Measurements from ENCODE around the gene VGLL4. TPM values are rescaled to one million over a fixed set of nuclear protein-coding genes. Genes with fewer than 3 reads are reported as not detected.

VGLL4 gene
- total RNA-seq, 1 experiment from 2014 or later: 43.0 TPM

GRCh38 chr3:11522398-11522715 is 121.4 kb downstream of the VGLL4 start:
- ATAC-seq (no peak), DNase-seq (ENCODE audit: low spot score) (no peak)
- Mint-ChIP-seq H3K4me3 (no peak overlapping the region), H3K4me1 (peaks cover 8% of the 10 kb centered on the region), H3K9me3 (no peaks in the 10 kb centered on the region), H3K27ac (no peak overlapping the region), H3K27me3 (ENCODE audit: low read depth) (no peaks in the 10 kb centered on the region), H3K36me3 (no peaks in the 10 kb centered on the region)
- TF ChIP-seq NFYB (CRISPR knock-in tag; conservative IDR thresholded peaks at IDR 0.05; ENCODE audit: low read depth) (no peak), RORB (CRISPR knock-in tag; IDR thresholded peaks at IDR 0.05) (no peak), MYBL2 (CRISPR knock-in tag; IDR thresholded peaks at IDR 0.05) (no peak), ATF2 (CRISPR knock-in tag; IDR thresholded peaks at IDR 0.05; ENCODE audit: borderline replicate concordance, low read depth) (no peak), SMAD4 (CRISPR knock-in tag; IDR thresholded peaks at IDR 0.05) (no peak), OVOL2 (CRISPR knock-in tag; IDR thresholded peaks at IDR 0.05; ENCODE audit: borderline replicate concordance) (no peak), ATF1 (CRISPR knock-in tag; IDR thresholded peaks at IDR 0.05) (no peak), SMAD3 (CRISPR knock-in tag; IDR thresholded peaks at IDR 0.05; ENCODE audit: borderline replicate concordance) (no peak), IRF2 (CRISPR knock-in tag; IDR thresholded peaks at IDR 0.05; ENCODE audit: borderline replicate concordance, low read depth) (no peak), CTCF (IDR thresholded peaks at IDR 0.05) (no peak), FOXK1 (CRISPR knock-in tag; IDR thresholded peaks at IDR 0.05) (no peak), ZNF396 (CRISPR knock-in tag; IDR thresholded peaks at IDR 0.05; ENCODE audit: borderline replicate concordance) (no peak), TCF7 (CRISPR knock-in tag; IDR thresholded peaks at IDR 0.05; ENCODE audit: low read depth) (no peak), TP53 (CRISPR knock-in tag; IDR thresholded peaks at IDR 0.05) (no peak), TEAD4 (CRISPR knock-in tag; IDR thresholded peaks at IDR 0.05) (no peak), HMGA2 (CRISPR knock-in tag; IDR thresholded peaks at IDR 0.05) (no peak), JAZF1 (CRISPR knock-in tag; IDR thresholded peaks at IDR 0.05) (no peak)
- TF ChIP-seq, protein P1, sequence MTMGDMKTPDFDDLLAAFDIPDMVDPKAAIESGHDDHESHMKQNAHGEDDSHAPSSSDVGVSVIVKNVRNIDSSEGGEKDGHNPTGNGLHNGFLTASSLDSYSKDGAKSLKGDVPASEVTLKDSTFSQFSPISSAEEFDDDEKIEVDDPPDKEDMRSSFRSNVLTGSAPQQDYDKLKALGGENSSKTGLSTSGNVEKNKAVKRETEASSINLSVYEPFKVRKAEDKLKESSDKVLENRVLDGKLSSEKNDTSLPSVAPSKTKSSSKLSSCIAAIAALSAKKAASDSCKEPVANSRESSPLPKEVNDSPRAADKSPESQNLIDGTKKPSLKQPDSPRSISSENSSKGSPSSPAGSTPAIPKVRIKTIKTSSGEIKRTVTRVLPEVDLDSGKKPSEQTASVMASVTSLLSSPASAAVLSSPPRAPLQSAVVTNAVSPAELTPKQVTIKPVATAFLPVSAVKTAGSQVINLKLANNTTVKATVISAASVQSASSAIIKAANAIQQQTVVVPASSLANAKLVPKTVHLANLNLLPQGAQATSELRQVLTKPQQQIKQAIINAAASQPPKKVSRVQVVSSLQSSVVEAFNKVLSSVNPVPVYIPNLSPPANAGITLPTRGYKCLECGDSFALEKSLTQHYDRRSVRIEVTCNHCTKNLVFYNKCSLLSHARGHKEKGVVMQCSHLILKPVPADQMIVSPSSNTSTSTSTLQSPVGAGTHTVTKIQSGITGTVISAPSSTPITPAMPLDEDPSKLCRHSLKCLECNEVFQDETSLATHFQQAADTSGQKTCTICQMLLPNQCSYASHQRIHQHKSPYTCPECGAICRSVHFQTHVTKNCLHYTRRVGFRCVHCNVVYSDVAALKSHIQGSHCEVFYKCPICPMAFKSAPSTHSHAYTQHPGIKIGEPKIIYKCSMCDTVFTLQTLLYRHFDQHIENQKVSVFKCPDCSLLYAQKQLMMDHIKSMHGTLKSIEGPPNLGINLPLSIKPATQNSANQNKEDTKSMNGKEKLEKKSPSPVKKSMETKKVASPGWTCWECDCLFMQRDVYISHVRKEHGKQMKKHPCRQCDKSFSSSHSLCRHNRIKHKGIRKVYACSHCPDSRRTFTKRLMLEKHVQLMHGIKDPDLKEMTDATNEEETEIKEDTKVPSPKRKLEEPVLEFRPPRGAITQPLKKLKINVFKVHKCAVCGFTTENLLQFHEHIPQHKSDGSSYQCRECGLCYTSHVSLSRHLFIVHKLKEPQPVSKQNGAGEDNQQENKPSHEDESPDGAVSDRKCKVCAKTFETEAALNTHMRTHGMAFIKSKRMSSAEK (CRISPR knock-in tag; IDR thresholded peaks at IDR 0.05; ENCODE audit: borderline replicate concordance): no peak
- TF ChIP-seq, protein P2, sequence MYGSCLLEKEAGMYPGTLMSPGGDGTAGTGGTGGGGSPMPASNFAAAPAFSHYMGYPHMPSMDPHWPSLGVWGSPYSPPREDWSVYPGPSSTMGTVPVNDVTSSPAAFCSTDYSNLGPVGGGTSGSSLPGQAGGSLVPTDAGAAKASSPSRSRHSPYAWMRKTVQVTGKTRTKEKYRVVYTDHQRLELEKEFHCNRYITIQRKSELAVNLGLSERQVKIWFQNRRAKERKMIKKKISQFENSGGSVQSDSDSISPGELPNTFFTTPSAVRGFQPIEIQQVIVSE (CRISPR knock-in tag; IDR thresholded peaks at IDR 0.05; ENCODE audit: borderline replicate concordance): no peak
- POLR2A ChIA-PET: no interaction called here
- CTCF ChIA-PET: no interaction called here

DNA sequence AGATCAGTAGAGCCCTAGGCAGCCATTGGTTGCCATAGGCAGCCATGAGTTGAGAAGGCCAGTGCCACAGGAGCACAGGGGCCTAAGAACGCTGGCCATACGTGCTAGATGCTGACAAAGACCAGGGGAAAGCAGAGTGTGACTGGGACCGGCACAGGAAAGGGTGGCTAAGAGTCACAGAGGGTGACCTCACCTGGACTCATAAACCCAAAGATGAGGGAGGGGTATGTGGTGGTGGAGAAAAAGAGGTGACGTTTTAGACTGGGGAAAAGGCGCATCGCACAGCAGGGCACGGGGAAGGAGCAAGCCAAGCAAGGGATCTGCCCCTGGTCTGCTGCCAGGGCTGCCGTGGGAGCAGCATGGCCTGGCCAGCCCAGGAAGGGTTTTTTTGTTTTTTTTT is 122.5 kb downstream of the VGLL4 start:
- Mint-ChIP-seq H3K4me1 (peaks cover 8% of the 10 kb centered on the region), H3K27me3 (ENCODE audit: low read depth) (no peaks in the 10 kb centered on the region), H3K27ac (no peak overlapping the region), H3K4me3 (no peak overlapping the region), H3K36me3 (no peaks in the 10 kb centered on the region), H3K9me3 (no peaks in the 10 kb centered on the region)
- POLR2A ChIA-PET: interaction anchor here (0.6 kb wide), 1 partner anchor 303 kb away, joined by 6 read pairs; no protein-coding TSS in a partner anchor
- ATAC-seq (no peak), DNase-seq (ENCODE audit: low spot score) (no peak)
- CTCF ChIA-PET: no interaction called here
- no peak for TF ChIP-seq MAX (CRISPR knock-in tag; IDR thresholded peaks at IDR 0.05)
- TF ChIP-seq ATF1 (CRISPR knock-in tag; IDR thresholded peaks at IDR 0.05): no peak
- TF ChIP-seq FOXJ3 (CRISPR knock-in tag; IDR thresholded peaks at IDR 0.05; ENCODE audit: borderline replicate concordance): no peak
- TF ChIP-seq SMAD4 (CRISPR knock-in tag; IDR thresholded peaks at IDR 0.05): no peak
- TF ChIP-seq, protein P3, sequence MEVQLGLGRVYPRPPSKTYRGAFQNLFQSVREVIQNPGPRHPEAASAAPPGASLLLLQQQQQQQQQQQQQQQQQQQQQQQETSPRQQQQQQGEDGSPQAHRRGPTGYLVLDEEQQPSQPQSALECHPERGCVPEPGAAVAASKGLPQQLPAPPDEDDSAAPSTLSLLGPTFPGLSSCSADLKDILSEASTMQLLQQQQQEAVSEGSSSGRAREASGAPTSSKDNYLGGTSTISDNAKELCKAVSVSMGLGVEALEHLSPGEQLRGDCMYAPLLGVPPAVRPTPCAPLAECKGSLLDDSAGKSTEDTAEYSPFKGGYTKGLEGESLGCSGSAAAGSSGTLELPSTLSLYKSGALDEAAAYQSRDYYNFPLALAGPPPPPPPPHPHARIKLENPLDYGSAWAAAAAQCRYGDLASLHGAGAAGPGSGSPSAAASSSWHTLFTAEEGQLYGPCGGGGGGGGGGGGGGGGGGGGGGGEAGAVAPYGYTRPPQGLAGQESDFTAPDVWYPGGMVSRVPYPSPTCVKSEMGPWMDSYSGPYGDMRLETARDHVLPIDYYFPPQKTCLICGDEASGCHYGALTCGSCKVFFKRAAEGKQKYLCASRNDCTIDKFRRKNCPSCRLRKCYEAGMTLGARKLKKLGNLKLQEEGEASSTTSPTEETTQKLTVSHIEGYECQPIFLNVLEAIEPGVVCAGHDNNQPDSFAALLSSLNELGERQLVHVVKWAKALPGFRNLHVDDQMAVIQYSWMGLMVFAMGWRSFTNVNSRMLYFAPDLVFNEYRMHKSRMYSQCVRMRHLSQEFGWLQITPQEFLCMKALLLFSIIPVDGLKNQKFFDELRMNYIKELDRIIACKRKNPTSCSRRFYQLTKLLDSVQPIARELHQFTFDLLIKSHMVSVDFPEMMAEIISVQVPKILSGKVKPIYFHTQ (CRISPR knock-in tag; IDR thresholded peaks at IDR 0.05): no peak

Measured in WTC11 (cell line).